Stimulated activated naive CD8-positive, alpha-beta T cell treated with anti-CD3 and anti-CD28 coated beads, Interleukin-15, Interleukin-2, amounts not matched to agents 100 U/mL and 50 U/mL, for 24 hours (primary cell): ENCODE data around the gene GOLGA8J.
"Not testable (repeated sequence)": the region's sequence is repeated elsewhere in the genome, so short reads cannot be mapped to it uniquely, and the experiment has no call there.

ENCODE experiments used
- ATAC-seq: fragments of 150-1000 bp; cut with Tn5 transposase; one replicate; pipeline ENCODE4 v1.10.0; 2021
- DNase-seq: peaks from one replicate; pipeline ENCODE4 v3.0.0; 2021

GOLGA8J gene

DNA sequence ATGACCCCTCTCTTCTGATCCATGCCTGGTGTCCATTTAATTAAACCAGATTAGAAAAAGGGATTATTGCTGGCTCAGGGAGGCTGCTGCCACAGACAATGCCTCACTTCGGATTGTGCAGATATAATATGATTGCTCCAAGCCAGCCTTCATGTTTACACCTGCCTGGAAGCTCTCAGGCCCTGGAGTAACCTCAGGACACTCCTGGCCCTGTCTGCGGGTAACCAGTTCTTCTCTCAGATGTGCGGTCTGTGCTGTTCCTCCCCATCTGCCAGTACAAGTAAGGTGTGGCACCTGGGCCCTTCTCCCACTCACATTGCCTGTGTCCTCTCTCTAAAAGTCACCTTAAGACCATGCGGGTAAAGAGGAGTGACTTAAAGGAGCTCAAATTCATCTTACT lies 8.8 kb upstream of the GOLGA8J start:
- ATAC-seq: no peak

DNA sequence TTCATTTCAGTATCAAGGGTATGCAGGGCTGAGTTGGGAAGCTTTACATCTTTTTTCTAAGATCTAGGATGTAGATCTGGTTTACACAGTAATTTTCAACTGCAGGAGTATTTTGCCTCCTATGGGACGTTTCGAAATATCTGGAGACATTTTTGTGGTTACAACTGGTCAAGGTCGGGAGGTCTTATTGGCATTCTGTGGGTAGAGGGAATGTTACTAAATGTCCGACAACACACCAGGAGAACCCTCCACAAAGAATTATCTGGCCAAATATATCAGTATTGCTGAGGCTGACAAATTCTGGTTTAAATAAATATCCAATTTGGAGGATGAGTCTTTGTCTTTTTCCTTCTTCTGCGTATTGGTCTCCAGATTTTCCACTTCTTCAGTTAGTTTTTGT lies 1.9 kb upstream of the GOLGA8J start:
- not testable (repeated sequence) for ATAC-seq, DNase-seq

More for the DNA sequence above, 8.8 kb upstream of the GOLGA8J start:
- DNase-seq: no peak

DNA sequence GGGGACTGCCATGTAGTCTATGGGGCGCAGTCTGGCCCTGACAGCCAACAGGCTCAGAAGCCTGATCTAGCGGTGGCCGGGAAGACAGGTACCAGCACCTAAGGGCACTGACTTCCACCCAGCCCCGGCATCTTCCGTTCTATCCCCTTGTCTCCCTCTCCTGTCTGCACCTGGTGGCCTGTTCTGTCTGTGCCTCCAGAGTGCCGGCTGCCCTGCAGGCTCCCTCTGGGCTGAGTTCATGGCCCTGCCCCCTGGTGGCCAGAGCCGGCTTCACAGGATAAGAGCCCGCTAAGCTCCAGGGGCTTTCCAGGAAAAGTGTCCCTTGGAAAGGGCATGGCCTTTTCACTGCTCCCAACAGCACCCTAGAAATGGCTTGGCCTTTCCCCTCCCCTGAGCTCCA lies 15.1 kb downstream of the GOLGA8J start:
- ATAC-seq: peak; percentile 79

DNA sequence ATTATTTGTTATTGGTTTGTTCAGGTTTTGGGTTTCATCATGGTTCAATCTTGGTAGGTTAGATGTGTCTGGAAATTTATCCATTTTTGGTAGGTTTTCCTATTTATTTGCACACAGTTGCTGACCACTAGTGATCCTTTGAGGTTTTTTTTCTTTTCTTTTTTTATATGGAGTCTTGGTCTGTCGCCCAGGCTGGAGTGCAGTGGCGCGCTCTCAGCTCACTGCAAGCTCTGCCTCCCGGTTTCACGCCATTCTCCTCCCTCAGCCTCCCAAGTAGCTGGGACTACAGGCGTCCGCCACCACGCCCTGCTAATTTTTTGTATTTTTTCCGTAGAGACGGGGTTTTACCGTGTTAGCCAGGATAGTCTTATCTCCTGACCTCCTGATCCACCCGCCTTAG lies 20.1 kb downstream of the GOLGA8J start:
- DNase-seq, ATAC-seq: not testable (repeated sequence)

More for the DNA sequence above, 15.1 kb downstream of the GOLGA8J start:
- DNase-seq: not testable (repeated sequence)

DNA sequence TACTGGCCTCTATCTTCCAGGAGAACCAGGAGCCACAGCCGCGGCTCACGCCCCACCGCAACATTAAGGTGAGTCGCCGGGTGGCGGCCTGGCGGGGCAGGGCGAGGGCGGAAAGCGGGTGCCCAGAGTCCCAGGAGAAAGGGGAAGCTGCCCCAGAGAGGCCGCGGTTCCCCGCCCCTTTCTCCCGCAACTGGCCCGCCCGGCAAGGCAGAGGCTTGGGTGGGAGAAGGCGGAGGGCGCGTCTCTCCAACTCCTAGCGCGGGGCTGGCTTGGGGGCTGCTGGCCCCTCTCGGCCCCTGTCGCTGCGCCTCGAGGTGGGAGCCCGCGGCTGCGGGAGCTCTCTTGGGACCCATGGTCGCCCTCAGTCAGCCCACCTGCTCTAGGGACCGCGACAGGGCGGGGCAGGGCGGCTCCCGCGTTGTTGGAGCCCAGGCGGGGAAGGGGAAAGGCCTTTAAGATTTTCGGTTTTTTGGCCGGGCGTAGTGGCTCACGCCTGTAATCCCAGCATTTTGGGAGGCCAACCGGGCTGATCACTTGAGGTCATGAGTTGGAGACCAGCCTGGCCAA lies 21.3 kb downstream of the GOLGA8J start:
- not testable (repeated sequence) for DNase-seq
- peak; percentile 57 for ATAC-seq

DNA sequence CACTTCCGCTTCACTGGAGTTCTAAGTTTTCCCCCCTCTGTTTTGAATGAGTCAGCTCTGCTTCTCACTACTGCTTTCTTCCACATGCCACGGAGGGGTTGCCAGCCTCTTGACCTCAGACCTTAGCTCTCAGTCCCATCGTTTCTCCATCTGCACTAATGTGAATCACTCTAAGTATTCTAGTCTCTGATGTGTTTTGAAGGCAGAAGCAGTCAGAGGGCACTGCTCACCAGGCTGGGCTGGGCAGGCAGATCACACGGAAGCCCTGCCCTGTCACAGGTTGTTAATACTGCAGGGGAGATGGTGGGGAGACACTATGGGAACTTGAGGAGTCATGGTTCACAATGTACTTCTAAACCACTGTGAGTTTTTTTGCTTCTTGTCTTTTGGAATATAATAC lies 27.8 kb downstream of the GOLGA8J start:
- not testable (repeated sequence) for DNase-seq, ATAC-seq

DNA sequence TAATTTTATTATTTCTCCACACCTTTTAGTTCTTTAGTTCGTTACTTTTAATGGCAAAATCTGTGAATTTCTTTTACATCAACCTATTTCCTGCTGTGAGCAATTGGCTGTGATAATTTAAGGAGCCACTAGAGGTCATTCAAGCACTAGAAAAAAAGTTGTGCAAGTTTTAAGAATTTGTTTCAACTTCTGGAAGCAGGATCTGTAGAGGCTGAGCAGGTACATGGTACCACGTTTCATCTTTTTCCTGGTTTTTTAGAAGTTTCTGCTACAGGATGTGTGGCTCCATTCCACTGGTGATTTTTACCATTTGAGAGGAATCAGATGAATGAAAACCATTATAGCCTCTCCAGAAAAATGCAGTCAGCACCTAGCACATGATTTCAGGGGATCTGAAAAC lies 47.3 kb downstream of the GOLGA8J start:
- ATAC-seq, DNase-seq: not testable (repeated sequence)

DNA sequence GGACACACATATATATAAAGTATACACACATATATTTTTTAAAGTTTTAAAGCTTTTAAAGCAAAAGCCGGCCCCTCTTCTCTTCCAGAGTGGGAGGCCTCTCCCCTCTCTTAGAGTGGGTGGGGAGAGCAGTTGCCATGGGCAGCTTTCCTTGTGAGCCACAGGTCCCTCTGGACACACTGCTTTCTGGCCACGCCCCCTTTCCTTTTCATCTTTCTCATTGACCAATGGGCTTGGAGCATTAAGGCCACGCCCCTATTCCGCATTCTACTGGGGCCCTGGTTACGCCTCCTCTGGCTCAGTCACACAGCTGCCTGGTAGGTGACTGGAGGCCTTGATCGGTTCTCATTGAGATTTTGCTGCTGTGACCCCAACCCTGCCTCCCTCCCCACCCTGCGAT lies 52.0 kb downstream of the GOLGA8J start, which contains the start of gene GOLGA8T:
Gene GOLGA8T (plus strand): TSS at position 301 of the 400 bp plus-strand sequence. CDS start 98 bp downstream, at position 399.
- not testable (repeated sequence) for DNase-seq

More for the DNA sequence above, 52.0 kb downstream of the GOLGA8J start, which contains the start of gene GOLGA8T:
- ATAC-seq: not testable (repeated sequence)
